ENCODE data around the gene BIN1. TPM values are rescaled to one million over a fixed set of nuclear protein-coding genes. Genes with fewer than 3 reads are reported as not detected.

Gene BIN1
- polyA plus RNA-seq, 2 donors, result 4.6 to 7.9 TPM

GRCh38 chr2:127134833-127135830, 28.2 kb upstream of the BIN1 start:
- Histone ChIP-seq H3K4me3 (ENCODE audit: low read depth in 1 of 2, low read length in 2 of 2) (no peak overlapping the region), H3K36me3 (ENCODE audit: control insufficient read depth in 2 of 2, insufficient read depth in 2 of 2, low read length in 1 of 2) (no peaks in the 10 kb centered on the region), H3K9me3 (ENCODE audit: control insufficient read depth in 2 of 2, insufficient read depth in 1 of 2, low read depth in 1 of 2, low read length in 1 of 2) (no peaks in the 10 kb centered on the region), H3K27me3 (ENCODE audit: control insufficient read depth in 1 of 2, insufficient read depth in 2 of 2, low read length in 2 of 2) (no peaks in the 10 kb centered on the region), H3K27ac (ENCODE audit: low read depth in 2 of 2, low read length in 1 of 2) (no peak overlapping the region), H3K4me1 (ENCODE audit: control insufficient read depth in 2 of 2, insufficient read depth in 2 of 2, low read length in 1 of 2) (no peaks in the 10 kb centered on the region)
- 69 to 77% methylated on average over 15 of the region's 15 CpGs for WGBS, 2 donors

- no peaks in the 10 kb centered on the region for H3K4me1 ChIP-seq (ENCODE audit: control insufficient read depth in 2 of 2, insufficient read depth in 2 of 2, low read length in 1 of 2)
- H3K27ac ChIP-seq (ENCODE audit: low read depth in 2 of 2, low read length in 1 of 2), result no peak overlapping the region
- no peak overlapping the region for H3K4me3 ChIP-seq (ENCODE audit: low read depth in 1 of 2, low read length in 2 of 2)
- no peaks in the 10 kb centered on the region for H3K27me3 ChIP-seq (ENCODE audit: control insufficient read depth in 1 of 2, insufficient read depth in 2 of 2, low read length in 2 of 2)
- WGBS, 2 donors, result 71 to 75% methylated on average over 4 of the region's 4 CpGs
- H3K36me3 ChIP-seq (ENCODE audit: control insufficient read depth in 2 of 2, insufficient read depth in 2 of 2, low read length in 1 of 2), result no peaks in the 10 kb centered on the region
- no peaks in the 10 kb centered on the region for H3K9me3 ChIP-seq (ENCODE audit: control insufficient read depth in 2 of 2, insufficient read depth in 1 of 2, low read depth in 1 of 2, low read length in 1 of 2)
These were observed 27.3 kb upstream of the BIN1 start for GRCh38 chr2:127134235-127134634.

- H3K27me3 ChIP-seq (ENCODE audit: control insufficient read depth in 1 of 2, insufficient read depth in 2 of 2, low read length in 2 of 2), result no peaks in the 10 kb centered on the region
- H3K4me3 ChIP-seq (ENCODE audit: low read depth in 1 of 2, low read length in 2 of 2), result no peak overlapping the region
- H3K36me3 ChIP-seq (ENCODE audit: control insufficient read depth in 2 of 2, insufficient read depth in 2 of 2, low read length in 1 of 2), result no peaks in the 10 kb centered on the region
- no peak overlapping the region for H3K27ac ChIP-seq (ENCODE audit: low read depth in 2 of 2, low read length in 1 of 2)
- H3K9me3 ChIP-seq (ENCODE audit: control insufficient read depth in 2 of 2, insufficient read depth in 1 of 2, low read depth in 1 of 2, low read length in 1 of 2), result no peaks in the 10 kb centered on the region
- 89 to 96% methylated on average over 2 of the region's 2 CpGs for WGBS, 2 donors
- no peaks in the 10 kb centered on the region for H3K4me1 ChIP-seq (ENCODE audit: control insufficient read depth in 2 of 2, insufficient read depth in 2 of 2, low read length in 1 of 2)
These were observed 26.8 kb upstream of the BIN1 start for GRCh38 chr2:127133793-127134192.

- no peaks in the 10 kb centered on the region for H3K9me3 ChIP-seq (ENCODE audit: control insufficient read depth in 2 of 2, insufficient read depth in 1 of 2, low read depth in 1 of 2, low read length in 1 of 2)
- H3K27ac ChIP-seq (ENCODE audit: low read depth in 2 of 2, low read length in 1 of 2), result no peak overlapping the region
- 95% methylated on average over 4 of the region's 4 CpGs for WGBS, 2 donors
- H3K36me3 ChIP-seq (ENCODE audit: control insufficient read depth in 2 of 2, insufficient read depth in 2 of 2, low read length in 1 of 2), result no peaks in the 10 kb centered on the region
- H3K4me3 ChIP-seq (ENCODE audit: low read depth in 1 of 2, low read length in 2 of 2), result no peak overlapping the region
- H3K27me3 ChIP-seq (ENCODE audit: control insufficient read depth in 1 of 2, insufficient read depth in 2 of 2, low read length in 2 of 2), result no peaks in the 10 kb centered on the region
- H3K4me1 ChIP-seq (ENCODE audit: control insufficient read depth in 2 of 2, insufficient read depth in 2 of 2, low read length in 1 of 2), result no peaks in the 10 kb centered on the region
These were observed 23.5 kb upstream of the BIN1 start for GRCh38 chr2:127130421-127130820.

GRCh38 chr2:127129937-127130336, 23.0 kb upstream of the BIN1 start:
- Histone ChIP-seq H3K27ac (ENCODE audit: low read depth in 2 of 2, low read length in 1 of 2) (no peak overlapping the region), H3K9me3 (ENCODE audit: control insufficient read depth in 2 of 2, insufficient read depth in 1 of 2, low read depth in 1 of 2, low read length in 1 of 2) (no peaks in the 10 kb centered on the region), H3K4me3 (ENCODE audit: low read depth in 1 of 2, low read length in 2 of 2) (no peak overlapping the region), H3K36me3 (ENCODE audit: control insufficient read depth in 2 of 2, insufficient read depth in 2 of 2, low read length in 1 of 2) (no peaks in the 10 kb centered on the region), H3K27me3 (ENCODE audit: control insufficient read depth in 1 of 2, insufficient read depth in 2 of 2, low read length in 2 of 2) (no peaks in the 10 kb centered on the region), H3K4me1 (ENCODE audit: control insufficient read depth in 2 of 2, insufficient read depth in 2 of 2, low read length in 1 of 2) (no peaks in the 10 kb centered on the region)
- 78 to 82% methylated on average over 11 of the region's 11 CpGs for WGBS, 2 donors

GRCh38 chr2:127128445-127128904, 21.5 kb upstream of the BIN1 start:
- Histone ChIP-seq H3K4me1 (ENCODE audit: control insufficient read depth in 2 of 2, insufficient read depth in 2 of 2, low read length in 1 of 2) (no peaks in the 10 kb centered on the region), H3K9me3 (ENCODE audit: control insufficient read depth in 2 of 2, insufficient read depth in 1 of 2, low read depth in 1 of 2, low read length in 1 of 2) (no peaks in the 10 kb centered on the region), H3K27me3 (ENCODE audit: control insufficient read depth in 1 of 2, insufficient read depth in 2 of 2, low read length in 2 of 2) (no peaks in the 10 kb centered on the region), H3K36me3 (ENCODE audit: control insufficient read depth in 2 of 2, insufficient read depth in 2 of 2, low read length in 1 of 2) (no peaks in the 10 kb centered on the region), H3K27ac (ENCODE audit: low read depth in 2 of 2, low read length in 1 of 2) (no peak overlapping the region), H3K4me3 (ENCODE audit: low read depth in 1 of 2, low read length in 2 of 2) (no peak overlapping the region)
- 32 to 35% methylated on average over 8 of the region's 8 CpGs for WGBS, 2 donors

GRCh38 chr2:127125821-127126220, 18.9 kb upstream of the BIN1 start:
- Histone ChIP-seq H3K4me3 (ENCODE audit: low read depth in 1 of 2, low read length in 2 of 2) (no peak overlapping the region), H3K27me3 (ENCODE audit: control insufficient read depth in 1 of 2, insufficient read depth in 2 of 2, low read length in 2 of 2) (no peaks in the 10 kb centered on the region), H3K4me1 (ENCODE audit: control insufficient read depth in 2 of 2, insufficient read depth in 2 of 2, low read length in 1 of 2) (no peaks in the 10 kb centered on the region), H3K36me3 (ENCODE audit: control insufficient read depth in 2 of 2, insufficient read depth in 2 of 2, low read length in 1 of 2) (no peaks in the 10 kb centered on the region), H3K9me3 (ENCODE audit: control insufficient read depth in 2 of 2, insufficient read depth in 1 of 2, low read depth in 1 of 2, low read length in 1 of 2) (no peaks in the 10 kb centered on the region), H3K27ac (ENCODE audit: low read depth in 2 of 2, low read length in 1 of 2) (no peak overlapping the region)
- WGBS, 2 donors, result 83 to 86% methylated on average over 1 of the region's 1 CpG

- Histone ChIP-seq H3K36me3 (ENCODE audit: control insufficient read depth in 2 of 2, insufficient read depth in 2 of 2, low read length in 1 of 2) (no peaks in the 10 kb centered on the region), H3K4me1 (ENCODE audit: control insufficient read depth in 2 of 2, insufficient read depth in 2 of 2, low read length in 1 of 2) (no peaks in the 10 kb centered on the region), H3K9me3 (ENCODE audit: control insufficient read depth in 2 of 2, insufficient read depth in 1 of 2, low read depth in 1 of 2, low read length in 1 of 2) (no peaks in the 10 kb centered on the region), H3K27me3 (ENCODE audit: control insufficient read depth in 1 of 2, insufficient read depth in 2 of 2, low read length in 2 of 2) (no peaks in the 10 kb centered on the region), H3K27ac (ENCODE audit: low read depth in 2 of 2, low read length in 1 of 2) (no peak overlapping the region), H3K4me3 (ENCODE audit: low read depth in 1 of 2, low read length in 2 of 2) (no peak overlapping the region)
- WGBS, 2 donors, result 95 to 96% methylated on average over 8 of the region's 8 CpGs
These were observed 17.5 kb upstream of the BIN1 start for GRCh38 chr2:127124426-127124825.

GRCh38 chr2:127122361-127123027, 15.5 kb upstream of the BIN1 start:
- H3K27ac ChIP-seq (ENCODE audit: low read depth in 2 of 2, low read length in 1 of 2), result no peak overlapping the region
- no peaks in the 10 kb centered on the region for H3K4me1 ChIP-seq (ENCODE audit: control insufficient read depth in 2 of 2, insufficient read depth in 2 of 2, low read length in 1 of 2)
- no peak overlapping the region for H3K4me3 ChIP-seq (ENCODE audit: low read depth in 1 of 2, low read length in 2 of 2)
- no peaks in the 10 kb centered on the region for H3K9me3 ChIP-seq (ENCODE audit: control insufficient read depth in 2 of 2, insufficient read depth in 1 of 2, low read depth in 1 of 2, low read length in 1 of 2)
- 81% methylated on average over 10 of the region's 10 CpGs for WGBS, 2 donors
- no peaks in the 10 kb centered on the region for H3K36me3 ChIP-seq (ENCODE audit: control insufficient read depth in 2 of 2, insufficient read depth in 2 of 2, low read length in 1 of 2)
- no peaks in the 10 kb centered on the region for H3K27me3 ChIP-seq (ENCODE audit: control insufficient read depth in 1 of 2, insufficient read depth in 2 of 2, low read length in 2 of 2)
